ENCODE results near the gene CFAP65. TPM values are rescaled to one million over a fixed set of nuclear protein-coding genes. Genes with fewer than 3 reads are reported as not detected.

CFAP65 gene
- total and polyA plus RNA-seq, 7 donors: under 0.01 to 0.10 (median under 0.01) TPM; not detected in 4

DNA sequence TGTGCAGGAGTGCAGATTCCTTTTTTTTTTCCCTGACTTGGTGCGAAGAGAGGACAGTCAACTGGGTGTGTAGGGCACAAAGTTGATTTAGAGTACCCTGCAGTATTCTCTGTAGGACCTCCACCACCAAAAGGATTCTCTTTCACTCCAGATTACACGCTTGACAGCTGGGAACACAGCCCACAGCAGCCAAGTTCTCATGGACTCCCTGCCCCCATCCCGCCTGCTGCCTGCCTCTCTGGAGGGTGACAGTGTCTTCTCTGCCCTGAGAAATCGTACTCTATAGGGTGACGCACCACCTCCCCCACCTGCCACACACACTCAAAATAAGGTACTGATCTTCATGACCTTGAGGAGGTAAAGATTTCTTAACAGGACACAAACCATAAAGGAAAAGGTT lies 46.0 kb upstream of the CFAP65 start:
- Histone ChIP-seq H3K27ac (no peak overlapping the region), H3K9me3 (no peaks in the 10 kb centered on the region), H3K4me3 (no peak overlapping the region), H3K27me3 (no peaks in the 10 kb centered on the region), H3K4me1 (no peaks in the 10 kb centered on the region), H3K36me3 (no peaks in the 10 kb centered on the region)
- no peak for DNase-seq
- WGBS, 2 donors: 90 to 91% methylated on average over 5 of the region's 5 CpGs
- intact Hi-C loops (cut with DNase I): no loop called here
- no peak for TF ChIP-seq EP300 (IDR thresholded peaks at IDR 0.05)
- no peak for TF ChIP-seq POLR2A (IDR thresholded peaks at IDR 0.05)
- TF ChIP-seq, protein P1, sequence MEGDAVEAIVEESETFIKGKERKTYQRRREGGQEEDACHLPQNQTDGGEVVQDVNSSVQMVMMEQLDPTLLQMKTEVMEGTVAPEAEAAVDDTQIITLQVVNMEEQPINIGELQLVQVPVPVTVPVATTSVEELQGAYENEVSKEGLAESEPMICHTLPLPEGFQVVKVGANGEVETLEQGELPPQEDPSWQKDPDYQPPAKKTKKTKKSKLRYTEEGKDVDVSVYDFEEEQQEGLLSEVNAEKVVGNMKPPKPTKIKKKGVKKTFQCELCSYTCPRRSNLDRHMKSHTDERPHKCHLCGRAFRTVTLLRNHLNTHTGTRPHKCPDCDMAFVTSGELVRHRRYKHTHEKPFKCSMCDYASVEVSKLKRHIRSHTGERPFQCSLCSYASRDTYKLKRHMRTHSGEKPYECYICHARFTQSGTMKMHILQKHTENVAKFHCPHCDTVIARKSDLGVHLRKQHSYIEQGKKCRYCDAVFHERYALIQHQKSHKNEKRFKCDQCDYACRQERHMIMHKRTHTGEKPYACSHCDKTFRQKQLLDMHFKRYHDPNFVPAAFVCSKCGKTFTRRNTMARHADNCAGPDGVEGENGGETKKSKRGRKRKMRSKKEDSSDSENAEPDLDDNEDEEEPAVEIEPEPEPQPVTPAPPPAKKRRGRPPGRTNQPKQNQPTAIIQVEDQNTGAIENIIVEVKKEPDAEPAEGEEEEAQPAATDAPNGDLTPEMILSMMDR (IDR thresholded peaks at IDR 0.05): no peak
- no peak for TF ChIP-seq POLR2AphosphoS5 (IDR thresholded peaks at IDR 0.05)

DNA sequence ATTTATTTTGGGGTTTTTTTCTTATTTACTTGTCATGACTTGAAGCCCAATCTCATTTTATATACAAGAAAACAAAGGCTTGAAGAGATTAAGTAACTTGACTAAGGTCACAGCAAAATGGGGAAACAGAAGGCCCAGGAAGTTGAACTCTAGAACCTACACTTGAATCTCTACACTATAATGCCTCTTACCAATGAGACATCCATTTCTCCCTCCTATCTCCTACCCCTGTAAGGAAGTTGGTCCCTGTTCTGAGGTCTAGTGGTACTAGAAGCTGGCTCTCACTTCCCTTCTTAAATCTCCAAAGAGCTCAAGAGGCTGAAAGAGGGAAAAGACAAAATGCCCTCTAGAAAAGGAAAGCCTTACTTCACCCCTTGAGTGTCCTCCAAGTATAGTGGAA lies 44.9 kb upstream of the CFAP65 start:
- no peak overlapping the region for H3K27ac ChIP-seq
- no peak for TF ChIP-seq POLR2A (IDR thresholded peaks at IDR 0.05)
- TF ChIP-seq, protein P1 (IDR thresholded peaks at IDR 0.05): no peak
- no peak for TF ChIP-seq EP300 (IDR thresholded peaks at IDR 0.05)
- no peak for TF ChIP-seq POLR2AphosphoS5 (IDR thresholded peaks at IDR 0.05)
- H3K36me3 ChIP-seq: no peaks in the 10 kb centered on the region
- H3K4me1 ChIP-seq: no peaks in the 10 kb centered on the region
- H3K27me3 ChIP-seq: no peaks in the 10 kb centered on the region
- no peak overlapping the region for H3K4me3 ChIP-seq
- intact Hi-C loops (cut with DNase I): no loop called here
- no peak for DNase-seq
- H3K9me3 ChIP-seq: no peaks in the 10 kb centered on the region

DNA sequence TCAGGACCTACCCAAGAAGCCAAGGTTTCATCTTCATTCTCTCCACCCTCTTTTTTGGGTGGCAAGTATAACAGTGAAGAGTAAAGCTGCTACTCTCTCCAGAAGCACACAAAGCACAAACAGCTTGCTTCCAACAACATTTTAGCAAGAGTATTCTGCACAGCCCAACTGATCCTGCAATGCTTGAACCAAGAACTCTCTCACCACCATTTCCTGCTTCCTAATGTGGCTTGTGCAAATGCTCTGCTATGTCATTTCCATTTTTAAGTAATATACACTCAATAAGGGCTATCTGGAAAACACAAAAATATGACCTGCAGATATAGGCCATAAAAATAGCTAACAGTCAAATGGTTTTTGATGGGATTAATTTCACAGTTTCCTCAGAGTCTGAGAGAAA lies 43.5 kb upstream of the CFAP65 start:
- no peaks in the 10 kb centered on the region for H3K27me3 ChIP-seq
- intact Hi-C loops (cut with DNase I): no loop called here
- H3K4me3 ChIP-seq: no peak overlapping the region
- no peak overlapping the region for H3K27ac ChIP-seq
- no peaks in the 10 kb centered on the region for H3K4me1 ChIP-seq
- no peaks in the 10 kb centered on the region for H3K36me3 ChIP-seq
- H3K9me3 ChIP-seq: no peaks in the 10 kb centered on the region
- no peak for DNase-seq
- TF ChIP-seq, protein P1 (IDR thresholded peaks at IDR 0.05): no peak
- no peak for TF ChIP-seq EP300 (IDR thresholded peaks at IDR 0.05)
- no peak for TF ChIP-seq POLR2AphosphoS5 (IDR thresholded peaks at IDR 0.05)
- no peak for TF ChIP-seq POLR2A (IDR thresholded peaks at IDR 0.05)

DNA sequence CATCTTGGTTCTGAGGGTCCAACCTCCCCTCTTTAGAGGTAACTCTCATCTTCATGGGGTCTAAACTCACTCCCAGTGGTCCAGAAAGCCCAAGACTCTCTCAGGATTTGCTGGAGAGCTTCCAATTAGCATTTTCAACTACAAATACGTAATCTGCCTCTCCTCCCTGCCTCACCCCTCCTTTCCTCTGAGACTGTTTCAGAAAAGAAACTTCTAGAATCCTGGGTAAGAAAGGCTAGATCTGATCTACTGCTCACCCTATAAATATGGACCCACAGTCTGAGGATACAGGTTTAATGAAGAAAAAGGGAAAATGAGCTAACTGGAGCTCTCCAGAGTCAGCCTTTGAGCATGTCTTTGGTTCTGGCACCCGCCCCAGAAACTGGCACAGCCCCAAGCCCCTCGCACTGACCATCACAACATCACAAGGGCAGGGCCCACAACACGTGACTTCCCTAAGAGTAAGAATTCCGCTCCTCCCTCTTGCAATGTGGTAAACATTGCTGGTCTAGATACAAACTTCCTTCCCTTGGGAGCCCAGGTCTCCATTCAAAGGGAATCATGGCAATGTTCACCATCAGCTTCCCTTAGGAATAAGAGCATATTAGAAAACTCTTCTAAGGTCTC lies 41.1 kb upstream of the CFAP65 start:
- Histone ChIP-seq H3K27ac (peak overlapping the region in 1 of 4 donors; percentile 5), H3K36me3 (peaks cover 0 to 8% (median 3%) of the 10 kb centered on the region in 4 donors), H3K27me3 (no peaks in the 10 kb centered on the region), H3K9me3 (no peaks in the 10 kb centered on the region), H3K4me3 (no peak overlapping the region), H3K4me1 (no peaks in the 10 kb centered on the region)
- TF ChIP-seq POLR2A (IDR thresholded peaks at IDR 0.05) (no peak), POLR2AphosphoS5 (IDR thresholded peaks at IDR 0.05) (no peak), EP300 (IDR thresholded peaks at IDR 0.05) (no peak)
- 13 to 64% methylated on average over 5 of the region's 5 CpGs for WGBS, 2 donors
- no peak for DNase-seq
- intact Hi-C loops (cut with DNase I): no loop called here

DNA sequence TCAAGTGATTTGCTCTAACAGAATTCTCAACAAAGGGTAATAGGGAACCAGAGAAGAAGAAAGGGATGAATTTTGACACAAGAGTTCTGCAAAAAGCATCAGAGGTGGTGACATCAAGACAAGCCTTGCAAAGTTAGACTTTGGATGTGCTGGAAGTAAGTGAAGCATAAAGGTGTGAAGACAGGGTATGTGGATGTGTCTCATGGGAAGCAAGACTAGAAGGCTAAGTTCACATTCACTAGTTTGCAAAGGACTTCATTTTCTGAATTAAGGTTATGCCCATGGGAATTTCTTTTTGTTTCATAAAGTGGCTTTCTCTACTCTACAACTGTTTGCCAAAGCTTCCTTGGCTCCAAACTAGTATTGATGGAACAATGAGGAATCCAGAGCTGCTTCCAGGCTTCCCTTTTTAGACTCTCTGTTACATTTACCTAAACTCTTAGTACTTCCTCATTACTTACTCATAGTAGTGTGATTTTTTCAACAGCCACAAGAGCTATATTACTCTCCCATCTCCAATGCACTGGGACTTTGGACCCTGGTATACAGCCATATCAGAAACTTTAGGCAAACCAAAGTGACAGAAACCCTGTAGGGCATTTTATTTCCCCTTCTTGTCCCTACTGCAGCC lies 40.5 kb upstream of the CFAP65 start:
- Histone ChIP-seq H3K36me3 (peaks cover 0 to 14% (median 6%) of the 10 kb centered on the region in 4 donors), H3K27ac (peak overlapping the region in 1 of 4 donors; percentile 5), H3K4me3 (no peak overlapping the region), H3K9me3 (no peaks in the 10 kb centered on the region), H3K27me3 (no peaks in the 10 kb centered on the region), H3K4me1 (no peaks in the 10 kb centered on the region)
- intact Hi-C loops (cut with DNase I): no loop called here
- no peak for DNase-seq
- no peak for TF ChIP-seq POLR2A (IDR thresholded peaks at IDR 0.05)
- TF ChIP-seq POLR2AphosphoS5 (IDR thresholded peaks at IDR 0.05): no peak
- TF ChIP-seq EP300 (IDR thresholded peaks at IDR 0.05): no peak
